ENCODE measurements around the gene SKP2.

The SKP2 gene

GRCh38 chr5:36208786-36209185 lies 56.9 kb downstream of the SKP2 start:
- Mint-ChIP-seq H3K4me3 (no peak overlapping the region), H3K9me3 (no peaks in the 10 kb centered on the region), H3K27ac (no peak overlapping the region), H3K4me1 (no peaks in the 10 kb centered on the region), H3K27me3 (no peaks in the 10 kb centered on the region)
- no peak for ATAC-seq
- no peak for DNase-seq

- H3K27ac Mint-ChIP-seq: peak overlapping the region in 1 of 2 donors; percentile 54
- no peaks in the 10 kb centered on the region for H3K27me3 Mint-ChIP-seq
Observed at GRCh38 chr5:36209664-36210063, 57.8 kb downstream of the SKP2 start.

GRCh38 chr5:36214436-36214835 lies 62.5 kb downstream of the SKP2 start:
- no peaks in the 10 kb centered on the region for H3K9me3 Mint-ChIP-seq

More at GRCh38 chr5:36209664-36210063, 57.8 kb downstream of the SKP2 start:
- Mint-ChIP-seq H3K4me3 (no peak overlapping the region), H3K9me3 (no peaks in the 10 kb centered on the region), H3K4me1 (no peaks in the 10 kb centered on the region)
- no peak for ATAC-seq
- DNase-seq: no peak

GRCh38 chr5:36215910-36216309 lies 64.0 kb downstream of the SKP2 start:
- no peak for ATAC-seq

More at GRCh38 chr5:36214436-36214835, 62.5 kb downstream of the SKP2 start:
- DNase-seq (no peak), ATAC-seq (no peak)
- Mint-ChIP-seq H3K27ac (no peak overlapping the region), H3K27me3 (no peaks in the 10 kb centered on the region), H3K4me3 (no peak overlapping the region), H3K4me1 (no peaks in the 10 kb centered on the region)

GRCh38 chr5:36217567-36217966 lies 65.7 kb downstream of the SKP2 start:
- H3K4me3 Mint-ChIP-seq: no peak overlapping the region
- H3K27ac Mint-ChIP-seq: no peak overlapping the region
- no peak for DNase-seq
- no peaks in the 10 kb centered on the region for H3K9me3 Mint-ChIP-seq
- no peak for ATAC-seq
- no peaks in the 10 kb centered on the region for H3K4me1 Mint-ChIP-seq
- H3K27me3 Mint-ChIP-seq: no peaks in the 10 kb centered on the region

More at GRCh38 chr5:36215910-36216309, 64.0 kb downstream of the SKP2 start:
- DNase-seq: no peak
- Mint-ChIP-seq H3K4me1 (no peaks in the 10 kb centered on the region), H3K4me3 (no peak overlapping the region), H3K27ac (no peak overlapping the region), H3K9me3 (no peaks in the 10 kb centered on the region), H3K27me3 (no peaks in the 10 kb centered on the region)

- Mint-ChIP-seq H3K27me3 (no peaks in the 10 kb centered on the region), H3K4me3 (no peak overlapping the region), H3K27ac (no peak overlapping the region), H3K9me3 (no peaks in the 10 kb centered on the region), H3K4me1 (no peaks in the 10 kb centered on the region)
- ATAC-seq (no peak), DNase-seq (no peak)
Observed at GRCh38 chr5:36217988-36218387, 66.1 kb downstream of the SKP2 start.

GRCh38 chr5:36222620-36223019 lies 70.7 kb downstream of the SKP2 start:
- DNase-seq: no peak
- Mint-ChIP-seq H3K27ac (no peak overlapping the region), H3K27me3 (no peaks in the 10 kb centered on the region), H3K4me1 (no peaks in the 10 kb centered on the region), H3K4me3 (no peak overlapping the region), H3K9me3 (no peaks in the 10 kb centered on the region)
- no peak for ATAC-seq

- DNase-seq (no peak), ATAC-seq (no peak)
- H3K4me3 Mint-ChIP-seq: no peak overlapping the region
- no peaks in the 10 kb centered on the region for H3K27me3 Mint-ChIP-seq
- no peaks in the 10 kb centered on the region for H3K9me3 Mint-ChIP-seq
- H3K4me1 Mint-ChIP-seq: no peaks in the 10 kb centered on the region
- no peak overlapping the region for H3K27ac Mint-ChIP-seq
Observed at GRCh38 chr5:36227046-36227445, 75.1 kb downstream of the SKP2 start.

- no peak for ATAC-seq
- no peak overlapping the region for H3K27ac Mint-ChIP-seq
- H3K9me3 Mint-ChIP-seq: no peaks in the 10 kb centered on the region
- no peaks in the 10 kb centered on the region for H3K4me1 Mint-ChIP-seq
- no peak overlapping the region for H3K4me3 Mint-ChIP-seq
- no peak for DNase-seq
- H3K27me3 Mint-ChIP-seq: no peaks in the 10 kb centered on the region
Observed at GRCh38 chr5:36228505-36228904, 76.6 kb downstream of the SKP2 start.

GRCh38 chr5:36230151-36230790 lies 78.4 kb downstream of the SKP2 start:
- H3K4me3 Mint-ChIP-seq: no peak overlapping the region
- no peaks in the 10 kb centered on the region for H3K4me1 Mint-ChIP-seq
- H3K27me3 Mint-ChIP-seq: no peaks in the 10 kb centered on the region
- no peak overlapping the region for H3K27ac Mint-ChIP-seq
- no peaks in the 10 kb centered on the region for H3K9me3 Mint-ChIP-seq
- DNase-seq: no peak
- ATAC-seq: no peak

- DNase-seq (no peak), ATAC-seq (no peak)
- Mint-ChIP-seq H3K4me1 (peaks cover 8% of the 10 kb centered on the region), H3K9me3 (no peaks in the 10 kb centered on the region), H3K27me3 (no peaks in the 10 kb centered on the region), H3K4me3 (no peak overlapping the region), H3K27ac (no peak overlapping the region)
Observed at GRCh38 chr5:36232533-36232932, 80.6 kb downstream of the SKP2 start.
